Esophagus squamous epithelium (tissue), 5 donors: Measurements from ENCODE around the gene PTPRG. TPM values are rescaled to one million over a fixed set of nuclear protein-coding genes. Genes with fewer than 3 reads are reported as not detected.

Experiments
- DNase-seq: peaks from one replicate; lab custom pipeline; 2025; lab: John Stamatoyannopoulos, UW
- H3K27ac ChIP-seq, 4 donors: fragments of 200-600 bp; sonication (generic); one replicate each; pipeline ENCODE4 v1.5.1; 2016 to 2019; ENCODE audit warnings: mild to moderate bottlenecking in 1 of 4
- H3K27me3 ChIP-seq, 4 donors: fragments of 200-600 bp; sonication (generic); 1 replicate in 3 of 4; 2 replicates in 1 of 4; pipeline versions ENCODE4 v1.5.1 to v1.6.0; 2017 to 2021; ENCODE audit warnings: antibody characterized with exemption in 1 of 4
- H3K36me3 ChIP-seq, 3 donors: fragments of 200-600 bp; sonication (generic); one replicate each; pipeline ENCODE4 v1.5.1; 2016 to 2019
- H3K4me1 ChIP-seq, 3 donors: fragments of 200-600 bp; sonication (generic); one replicate each; pipeline ENCODE4 v1.5.1; 2017 to 2019
- H3K4me3 ChIP-seq, 4 donors: fragments of 200-600 bp; sonication (generic); 1 replicate in 3 of 4; 2 replicates in 1 of 4; pipeline ENCODE4 v1.5.1; 2016 to 2019; ENCODE audit warnings: mild to moderate bottlenecking in 2 of 4, moderate library complexity in 1 of 4
- H3K9me3 ChIP-seq, 3 donors: fragments of 200-600 bp; sonication (generic); one replicate each; pipeline ENCODE4 v1.5.1; 2016 to 2019
- CTCF ChIP-seq, 6 experiments: fragments of 450-650 bp in 4 of 6; fragments of 200-600 bp in 2 of 6; sonication (generic) in 2 of 6; IDR thresholded peaks; one replicate each; pipeline ENCODE4 v1.5.1; 2016 to 2019; ENCODE audit warnings: antibody characterized with exemption in 6 of 6, mild to moderate bottlenecking in 4 of 6, moderate library complexity in 4 of 6
- POLR2A ChIP-seq, 4 donors: fragments of 450-650 bp; IDR thresholded peaks; one replicate each; pipeline ENCODE4 v1.6.1; 2017; ENCODE audit warnings: antibody characterized with exemption in 4 of 4, mild to moderate bottlenecking in 4 of 4, moderate library complexity in 3 of 4
- WGBS, 2 donors: methylation state at CpG; one replicate each; pipeline ENCODE4 v1.1.5; 2018; 5-methylcytosine and 5-hydroxymethylcytosine counted together
- intact Hi-C: fragments of 100-400 bp; cut with DNase I; formaldehyde crosslinking; loops from one replicate; pipeline ENCODE4 v1.15.0; 2022
- total RNA-seq, 4 donors: library from RNA; depleted of rRNA; stranded (reverse); fragments of >200 nt; gene quantifications; one replicate each; pipeline ENCODE4 v1.1.0, GENCODE V29; 2016
- donor health status: DM: yes; HTN: yes; CAD: no.

The PTPRG gene
- total RNA-seq, 4 donors from 2014 or later, result 3.7 to 42.2 (median 15.2) TPM

GRCh38 chr3:62095080-62095479 is 533.7 kb downstream of the PTPRG start:
- DNase-seq, result no peak
- 87 to 88% methylated on average over 7 of the region's 7 CpGs for WGBS, 2 donors
- Histone ChIP-seq H3K36me3 (no peaks in the 10 kb centered on the region), H3K27ac (no peak overlapping the region), H3K4me3 (no peak overlapping the region), H3K9me3 (no peaks in the 10 kb centered on the region), H3K4me1 (peaks cover 0 to 2% (median 0%) of the 10 kb centered on the region in 3 donors), H3K27me3 (no peaks in the 10 kb centered on the region)
- no peak for TF ChIP-seq POLR2A (IDR thresholded peaks at IDR 0.05)
- TF ChIP-seq CTCF (IDR thresholded peaks at IDR 0.05), result no peak
- intact Hi-C loops, result no loop called here

GRCh38 chr3:62095756-62096155 is 534.4 kb downstream of the PTPRG start:
- TF ChIP-seq CTCF (IDR thresholded peaks at IDR 0.05) (no peak), POLR2A (IDR thresholded peaks at IDR 0.05) (no peak)
- no peaks in the 10 kb centered on the region for H3K9me3 ChIP-seq
- no peak for DNase-seq
- no peaks in the 10 kb centered on the region for H3K36me3 ChIP-seq
- peaks cover 0 to 4% (median 0%) of the 10 kb centered on the region in 3 donors for H3K4me1 ChIP-seq
- no peak overlapping the region for H3K27ac ChIP-seq
- H3K27me3 ChIP-seq, result no peaks in the 10 kb centered on the region
- no peak overlapping the region for H3K4me3 ChIP-seq
- 58 to 66% methylated on average over 2 of the region's 2 CpGs for WGBS, 2 donors
- intact Hi-C loops, result no loop called here

GRCh38 chr3:62096521-62096920 is 535.1 kb downstream of the PTPRG start:
- H3K4me3 ChIP-seq, result no peak overlapping the region
- peaks cover 0 to 11% (median 0%) of the 10 kb centered on the region in 3 donors for H3K4me1 ChIP-seq
- H3K36me3 ChIP-seq, result no peaks in the 10 kb centered on the region
- no peak for TF ChIP-seq CTCF (IDR thresholded peaks at IDR 0.05)
- no peak for TF ChIP-seq POLR2A (IDR thresholded peaks at IDR 0.05)
- H3K9me3 ChIP-seq, result no peaks in the 10 kb centered on the region
- no peaks in the 10 kb centered on the region for H3K27me3 ChIP-seq
- intact Hi-C loops, result no loop called here
- WGBS, 2 donors, result 82 to 90% methylated on average over 1 of the region's 1 CpG
- peak overlapping the region in 1 of 4 donors; percentile 65 for H3K27ac ChIP-seq
- DNase-seq, result no peak

- Histone ChIP-seq H3K27me3 (no peaks in the 10 kb centered on the region), H3K9me3 (no peaks in the 10 kb centered on the region), H3K4me1 (peaks cover 0 to 15% (median 0%) of the 10 kb centered on the region in 3 donors), H3K36me3 (no peaks in the 10 kb centered on the region), H3K27ac (peak overlapping the region in 2 of 4 donors; percentile 42 to 65), H3K4me3 (no peak overlapping the region)
- DNase-seq, result no peak
- TF ChIP-seq POLR2A (IDR thresholded peaks at IDR 0.05) (no peak), CTCF (IDR thresholded peaks at IDR 0.05) (no peak)
- WGBS, 2 donors, result 88 to 93% methylated on average over 9 of the region's 9 CpGs
- intact Hi-C loops, result no loop called here
Measured at GRCh38 chr3:62097121-62097520, 535.8 kb downstream of the PTPRG start.

- no peaks in the 10 kb centered on the region for H3K36me3 ChIP-seq
- intact Hi-C loops, result no loop called here
- H3K27ac ChIP-seq, result no peak overlapping the region
- no peaks in the 10 kb centered on the region for H3K27me3 ChIP-seq
- TF ChIP-seq POLR2A (IDR thresholded peaks at IDR 0.05), result no peak
- TF ChIP-seq CTCF (IDR thresholded peaks at IDR 0.05), result no peak
- no peaks in the 10 kb centered on the region for H3K9me3 ChIP-seq
- H3K4me1 ChIP-seq, result peaks cover 0 to 15% (median 0%) of the 10 kb centered on the region in 3 donors
- no peak overlapping the region for H3K4me3 ChIP-seq
- DNase-seq, result no peak
- 91 to 94% methylated on average over 4 of the region's 4 CpGs for WGBS, 2 donors
Measured at GRCh38 chr3:62098646-62099365, 537.4 kb downstream of the PTPRG start.
